ENCODE results near the gene CMC1.

The CMC1 gene

GRCh38 chr3:28343144-28343543 lies 101.7 kb downstream of the CMC1 start:
- Mint-ChIP-seq H3K27ac (no peak overlapping the region), H3K36me3 (no peaks in the 10 kb centered on the region), H3K27me3 (no peaks in the 10 kb centered on the region), H3K9me3 (no peaks in the 10 kb centered on the region), H3K4me1 (peaks cover 16% of the 10 kb centered on the region), H3K4me3 (no peak overlapping the region)
- ATAC-seq (ENCODE audit: low read depth) (no peak), DNase-seq (ENCODE audit: low spot score in 2 of 2) (no peak)

DNA sequence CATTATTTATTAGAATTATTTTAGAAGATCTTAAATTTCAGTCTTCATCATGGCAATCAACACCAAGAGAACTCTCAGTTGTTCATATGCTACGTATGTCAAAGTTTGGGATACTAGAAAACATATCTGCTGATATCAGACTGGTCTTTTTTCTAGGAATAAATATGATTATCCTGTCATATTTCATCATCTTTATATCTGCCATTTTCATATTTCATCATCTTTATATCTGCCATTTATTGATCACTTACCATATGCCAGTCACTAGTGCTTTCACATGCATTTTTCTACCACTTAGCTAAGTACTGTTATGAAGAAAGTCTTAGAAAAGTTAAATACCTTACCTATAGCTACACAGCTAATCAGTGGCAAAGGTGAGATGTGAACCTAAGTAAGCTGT lies 104.3 kb downstream of the CMC1 start:
- Mint-ChIP-seq H3K4me1 (peaks cover 21% of the 10 kb centered on the region), H3K27me3 (no peaks in the 10 kb centered on the region), H3K9me3 (no peaks in the 10 kb centered on the region), H3K27ac (peak overlapping the region; percentile 12), H3K36me3 (peaks cover 3% of the 10 kb centered on the region), H3K4me3 (no peak overlapping the region)
- ATAC-seq (ENCODE audit: low read depth) = no peak
- DNase-seq (ENCODE audit: low spot score in 2 of 2) = no peak

DNA sequence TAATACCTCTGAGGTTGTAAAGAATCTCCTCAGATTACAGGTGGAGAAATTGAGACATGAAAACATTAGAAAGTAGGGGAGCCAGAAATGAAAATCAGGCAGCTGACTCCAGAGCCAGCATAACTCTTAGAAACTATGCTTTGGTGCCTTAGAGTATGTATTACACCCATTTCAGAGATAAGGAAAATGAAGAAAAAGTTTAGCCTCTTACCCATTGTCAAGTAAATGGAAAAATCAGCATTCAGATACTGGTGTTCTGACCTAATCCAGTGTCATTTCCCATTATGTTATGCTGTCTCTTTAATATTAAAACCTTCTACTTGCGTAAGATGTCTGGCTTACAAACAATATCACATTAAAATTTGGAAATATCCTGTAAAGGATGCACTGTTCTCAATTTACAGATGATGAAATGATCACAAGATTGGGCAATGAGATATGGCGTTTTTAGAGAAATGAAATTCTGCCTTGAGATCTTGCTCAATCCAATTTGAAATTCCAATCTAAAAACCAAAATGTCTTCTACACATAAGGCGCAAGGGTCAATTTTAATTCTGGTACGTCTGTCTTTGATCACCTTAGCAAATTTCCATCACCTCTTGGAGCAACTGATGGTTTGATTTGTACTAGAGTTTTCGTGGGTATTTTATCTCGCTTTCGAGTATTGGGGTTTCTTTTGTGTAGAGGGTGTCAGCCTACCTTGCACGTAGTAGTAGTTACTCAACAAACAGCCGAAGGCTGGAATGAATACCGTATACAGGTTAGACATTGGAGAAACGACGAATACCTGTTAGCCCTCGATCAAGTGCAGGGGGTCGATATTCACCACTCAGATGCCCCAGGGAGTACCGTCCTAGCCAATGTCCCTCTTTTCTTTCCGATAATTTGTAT lies 106.2 kb downstream of the CMC1 start:
- peaks cover 21% of the 10 kb centered on the region for H3K4me1 Mint-ChIP-seq
- DNase-seq (ENCODE audit: low spot score in 2 of 2) (peak in 1 of 2 donors; percentile 8), ATAC-seq (ENCODE audit: low read depth) (no peak)
- peaks cover 13% of the 10 kb centered on the region for H3K36me3 Mint-ChIP-seq
- peak overlapping the region; percentile 94 for H3K4me3 Mint-ChIP-seq
- H3K27ac Mint-ChIP-seq = peak overlapping the region; percentile 99
- no peaks in the 10 kb centered on the region for H3K9me3 Mint-ChIP-seq
- no peaks in the 10 kb centered on the region for H3K27me3 Mint-ChIP-seq

DNA sequence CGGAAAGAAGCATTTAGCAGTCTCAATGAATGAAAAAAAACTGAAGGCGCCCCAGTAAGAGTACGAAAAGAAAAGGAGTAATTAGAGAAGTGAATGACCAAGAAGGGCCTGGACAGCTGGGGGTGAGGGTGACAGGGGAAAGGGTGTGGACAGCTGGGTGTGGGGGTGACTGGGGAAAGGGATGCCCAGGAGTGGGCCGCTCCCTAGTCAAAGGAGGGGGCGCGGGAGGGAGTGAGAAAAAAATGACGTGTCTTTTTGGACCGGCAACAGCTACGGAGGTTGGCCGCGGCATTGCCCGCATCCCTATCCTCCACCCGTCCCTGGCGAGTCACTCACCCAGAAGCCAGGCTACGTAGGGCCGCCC lies 106.8 kb downstream of the CMC1 start:
- DNase-seq (ENCODE audit: low spot score in 2 of 2) = no peak
- Mint-ChIP-seq H3K4me1 (peaks cover 19% of the 10 kb centered on the region), H3K27me3 (no peaks in the 10 kb centered on the region), H3K4me3 (peak overlapping the region; percentile 94), H3K36me3 (peaks cover 15% of the 10 kb centered on the region), H3K9me3 (no peaks in the 10 kb centered on the region), H3K27ac (peak overlapping the region; percentile 99)
- ATAC-seq (ENCODE audit: low read depth) = no peak

- H3K27me3 Mint-ChIP-seq = no peaks in the 10 kb centered on the region
- peak within 1 kb of the TSS; percentile 99 for H3K27ac Mint-ChIP-seq
- H3K9me3 Mint-ChIP-seq = peaks cover 1% of the 10 kb centered on the region
- H3K4me3 Mint-ChIP-seq = peak within 1 kb of the TSS; percentile 94
- H3K4me1 Mint-ChIP-seq = peaks cover 19% of the 10 kb centered on the region
- DNase-seq (ENCODE audit: low spot score in 2 of 2) = peak; percentile 90 to 91
- ATAC-seq (ENCODE audit: low read depth) = peak; percentile 86
- H3K36me3 Mint-ChIP-seq = peaks cover 18% of the 10 kb centered on the region
Measured at GRCh38 chr3:28348629-28349468, 107.4 kb downstream of the CMC1 start, which contains the start of the genes AZI2 and ZCWPW2. Gene AZI2 (minus strand): TSS chr3:28348824. CDS start chr3:28340617, 8,207 bp downstream. Gene ZCWPW2 (plus strand): TSS chr3:28348721. CDS start chr3:28413069, 64,348 bp downstream.

- ATAC-seq (ENCODE audit: low read depth) = no peak
- Mint-ChIP-seq H3K9me3 (peaks cover 1% of the 10 kb centered on the region), H3K27me3 (no peaks in the 10 kb centered on the region), H3K36me3 (peaks cover 20% of the 10 kb centered on the region), H3K4me3 (peak overlapping the region; percentile 94), H3K27ac (peak overlapping the region; percentile 99), H3K4me1 (peaks cover 19% of the 10 kb centered on the region)
- DNase-seq (ENCODE audit: low spot score in 2 of 2) = no peak
Measured at GRCh38 chr3:28349469-28350000, 108.1 kb downstream of the CMC1 start.
